SK-N-SH (cell line): ENCODE results near the gene OTOL1.

Experiments used
- ELF1 ChIP-seq: IDR thresholded peaks from 2 replicates; pipeline ENCODE4 v1.4.0; 2012
- EP300 ChIP-seq, 2 experiments: IDR thresholded peaks; 2 replicates each; pipeline versions ENCODE4 v1.4.0 to v1.6.1; 2012; ENCODE audit warnings: borderline replicate concordance in 1 of 2, low read depth in 1 of 2, low read length in 1 of 2
- MXI1 ChIP-seq: IDR thresholded peaks from 2 replicates; pipeline ENCODE4 v1.6.1; 2012; ENCODE audit warnings: mild to moderate bottlenecking, low read depth, low read length, improper control_type of control experiment
- NRF1 ChIP-seq: IDR thresholded peaks from 2 replicates; pipeline ENCODE4 v1.6.1; 2012; ENCODE audit warnings: low read depth, mild to moderate bottlenecking, low read length
- POLR2AphosphoS5 ChIP-seq: IDR thresholded peaks from 2 replicates; pipeline ENCODE4 v1.6.1; 2012; ENCODE audit warnings: low read depth, low read length
- RAD21 ChIP-seq: IDR thresholded peaks from 2 replicates; pipeline ENCODE4 v1.6.1; 2012; ENCODE audit warnings: mild to moderate bottlenecking, low read length
- RFX5 ChIP-seq: IDR thresholded peaks from 2 replicates; pipeline ENCODE4 v1.6.1; 2012; ENCODE audit warnings: mild to moderate bottlenecking, improper control_type of control experiment, low read length
- SIN3A ChIP-seq: IDR thresholded peaks from 2 replicates; pipeline ENCODE4 v1.6.1; 2012; ENCODE audit warnings: low read depth, mild to moderate bottlenecking, low read length, moderate library complexity, borderline replicate concordance
- YY1 ChIP-seq: IDR thresholded peaks from 2 replicates; pipeline ENCODE4 v1.4.0; 2012; ENCODE audit warnings: low read depth, mild to moderate bottlenecking
- TF ChIP-seq, protein P1 (sequence below): fragments of 200-600 bp; sonication (generic); IDR thresholded peaks from 2 replicates; pipeline ENCODE4 v1.6.1; 2017; ENCODE audit warnings: antibody characterized with exemption, mild to moderate bottlenecking, moderate library complexity
- TF ChIP-seq, protein P2 (sequence below): IDR thresholded peaks from 2 replicates; pipeline ENCODE4 v1.6.1; 2012; ENCODE audit warnings: mild to moderate bottlenecking, low read depth, low read length, moderate library complexity
- TF ChIP-seq, protein P3 (sequence below): fragments of 150-350 bp; IDR thresholded peaks from 2 replicates; pipeline ENCODE4 v1.6.1; 2017; ENCODE audit warnings: antibody characterized with exemption, low read length, low read depth, borderline replicate concordance

DNA sequence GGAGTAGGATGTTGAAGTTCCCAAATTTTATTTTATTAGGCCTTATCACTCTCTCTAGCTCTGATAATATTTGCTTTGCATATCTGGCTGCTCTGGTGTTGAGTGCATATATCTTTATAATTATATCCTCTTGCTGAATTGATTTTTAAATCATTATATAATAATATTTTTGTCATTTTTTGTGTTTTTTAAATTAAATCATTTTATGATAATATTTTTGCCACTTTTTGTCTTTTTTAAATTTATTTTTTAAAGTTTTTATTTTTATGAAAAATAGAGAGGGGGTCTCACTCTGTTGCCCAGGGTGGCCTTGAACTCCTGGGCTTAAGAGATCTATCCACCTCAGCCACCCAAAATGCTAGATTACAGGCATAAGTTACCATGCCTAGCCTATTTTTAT lies 34.5 kb upstream of the OTOL1 start:
- TF ChIP-seq RFX5 (no peak), ELF1 (no peak), MXI1 (no peak), POLR2AphosphoS5 (no peak), NRF1 (no peak), SIN3A (no peak), YY1 (no peak), EP300 (IDR thresholded peaks at IDR 0.05; ENCODE audit: borderline replicate concordance in 1 of 2, low read depth in 1 of 2, low read length in 1 of 2) (no peak), RAD21 (no peak)
- TF ChIP-seq, protein P1, sequence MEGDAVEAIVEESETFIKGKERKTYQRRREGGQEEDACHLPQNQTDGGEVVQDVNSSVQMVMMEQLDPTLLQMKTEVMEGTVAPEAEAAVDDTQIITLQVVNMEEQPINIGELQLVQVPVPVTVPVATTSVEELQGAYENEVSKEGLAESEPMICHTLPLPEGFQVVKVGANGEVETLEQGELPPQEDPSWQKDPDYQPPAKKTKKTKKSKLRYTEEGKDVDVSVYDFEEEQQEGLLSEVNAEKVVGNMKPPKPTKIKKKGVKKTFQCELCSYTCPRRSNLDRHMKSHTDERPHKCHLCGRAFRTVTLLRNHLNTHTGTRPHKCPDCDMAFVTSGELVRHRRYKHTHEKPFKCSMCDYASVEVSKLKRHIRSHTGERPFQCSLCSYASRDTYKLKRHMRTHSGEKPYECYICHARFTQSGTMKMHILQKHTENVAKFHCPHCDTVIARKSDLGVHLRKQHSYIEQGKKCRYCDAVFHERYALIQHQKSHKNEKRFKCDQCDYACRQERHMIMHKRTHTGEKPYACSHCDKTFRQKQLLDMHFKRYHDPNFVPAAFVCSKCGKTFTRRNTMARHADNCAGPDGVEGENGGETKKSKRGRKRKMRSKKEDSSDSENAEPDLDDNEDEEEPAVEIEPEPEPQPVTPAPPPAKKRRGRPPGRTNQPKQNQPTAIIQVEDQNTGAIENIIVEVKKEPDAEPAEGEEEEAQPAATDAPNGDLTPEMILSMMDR: no peak
- TF ChIP-seq, protein P2, sequence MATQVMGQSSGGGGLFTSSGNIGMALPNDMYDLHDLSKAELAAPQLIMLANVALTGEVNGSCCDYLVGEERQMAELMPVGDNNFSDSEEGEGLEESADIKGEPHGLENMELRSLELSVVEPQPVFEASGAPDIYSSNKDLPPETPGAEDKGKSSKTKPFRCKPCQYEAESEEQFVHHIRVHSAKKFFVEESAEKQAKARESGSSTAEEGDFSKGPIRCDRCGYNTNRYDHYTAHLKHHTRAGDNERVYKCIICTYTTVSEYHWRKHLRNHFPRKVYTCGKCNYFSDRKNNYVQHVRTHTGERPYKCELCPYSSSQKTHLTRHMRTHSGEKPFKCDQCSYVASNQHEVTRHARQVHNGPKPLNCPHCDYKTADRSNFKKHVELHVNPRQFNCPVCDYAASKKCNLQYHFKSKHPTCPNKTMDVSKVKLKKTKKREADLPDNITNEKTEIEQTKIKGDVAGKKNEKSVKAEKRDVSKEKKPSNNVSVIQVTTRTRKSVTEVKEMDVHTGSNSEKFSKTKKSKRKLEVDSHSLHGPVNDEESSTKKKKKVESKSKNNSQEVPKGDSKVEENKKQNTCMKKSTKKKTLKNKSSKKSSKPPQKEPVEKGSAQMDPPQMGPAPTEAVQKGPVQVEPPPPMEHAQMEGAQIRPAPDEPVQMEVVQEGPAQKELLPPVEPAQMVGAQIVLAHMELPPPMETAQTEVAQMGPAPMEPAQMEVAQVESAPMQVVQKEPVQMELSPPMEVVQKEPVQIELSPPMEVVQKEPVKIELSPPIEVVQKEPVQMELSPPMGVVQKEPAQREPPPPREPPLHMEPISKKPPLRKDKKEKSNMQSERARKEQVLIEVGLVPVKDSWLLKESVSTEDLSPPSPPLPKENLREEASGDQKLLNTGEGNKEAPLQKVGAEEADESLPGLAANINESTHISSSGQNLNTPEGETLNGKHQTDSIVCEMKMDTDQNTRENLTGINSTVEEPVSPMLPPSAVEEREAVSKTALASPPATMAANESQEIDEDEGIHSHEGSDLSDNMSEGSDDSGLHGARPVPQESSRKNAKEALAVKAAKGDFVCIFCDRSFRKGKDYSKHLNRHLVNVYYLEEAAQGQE: no peak
- TF ChIP-seq, protein P3, sequence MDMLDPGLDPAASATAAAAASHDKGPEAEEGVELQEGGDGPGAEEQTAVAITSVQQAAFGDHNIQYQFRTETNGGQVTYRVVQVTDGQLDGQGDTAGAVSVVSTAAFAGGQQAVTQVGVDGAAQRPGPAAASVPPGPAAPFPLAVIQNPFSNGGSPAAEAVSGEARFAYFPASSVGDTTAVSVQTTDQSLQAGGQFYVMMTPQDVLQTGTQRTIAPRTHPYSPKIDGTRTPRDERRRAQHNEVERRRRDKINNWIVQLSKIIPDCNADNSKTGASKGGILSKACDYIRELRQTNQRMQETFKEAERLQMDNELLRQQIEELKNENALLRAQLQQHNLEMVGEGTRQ: no peak
